Left lung (tissue), 10 donors: ENCODE measurements around the gene TBX4. TPM values are rescaled to one million over a fixed set of nuclear protein-coding genes. Genes with fewer than 3 reads are reported as not detected.

ENCODE experiments used
- ATAC-seq: fragments of 200-7000 bp; cut with Tn5 transposase; one replicate; pipeline ENCODE4 v1.9.1; 2020; ENCODE audit warnings: moderate library complexity
- DNase-seq, 4 donors: peaks; one replicate each; pipeline ENCODE4 v3.0.0-alpha.2; 2013 to 2020
- H3K27ac ChIP-seq, 2 donors: fragments of 200-600 bp; sonication (generic) in 1 of 2; one replicate each; pipeline versions ENCODE4 v1.5.0 to v1.8.0; 2020 to 2021
- H3K27me3 ChIP-seq, 2 donors: fragments of 200-600 bp; sonication (generic) in 1 of 2; one replicate each; pipeline versions ENCODE4 v1.5.0 to v1.8.0; 2020 to 2021
- H3K36me3 ChIP-seq, 2 donors: fragments of 200-600 bp; sonication (generic) in 1 of 2; one replicate each; pipeline versions ENCODE4 v1.5.0 to v1.8.0; 2020 to 2021
- H3K4me1 ChIP-seq, 2 donors: fragments of 200-600 bp; one replicate each; pipeline ENCODE4 v1.8.0; 2021
- H3K4me3 ChIP-seq, 2 donors: fragments of 200-600 bp; sonication (generic) in 1 of 2; one replicate each; pipeline versions ENCODE4 v1.5.0 to v1.8.0; 2020 to 2021; ENCODE audit warnings: mild to moderate bottlenecking in 1 of 2
- H3K9me3 ChIP-seq, 2 donors: fragments of 200-600 bp; sonication (generic) in 1 of 2; one replicate each; pipeline versions ENCODE4 v1.5.0 to v1.8.0; 2020 to 2021
- CTCF ChIP-seq, 2 donors: fragments of 200-600 bp; sonication (generic) in 1 of 2; IDR thresholded peaks; one replicate each; pipeline versions ENCODE4 v1.5.0 to v1.8.0; 2021; ENCODE audit warnings: antibody characterized with exemption in 2 of 2
- intact Hi-C, 2 donors: fragments of 100-400 bp; cut with DNase I; formaldehyde crosslinking; loops; one replicate each; pipeline versions ENCODE4 v1.11.2 to v1.14.2; 2022
- polyA plus RNA-seq, 6 donors: library from polyadenylated mRNA; unstranded; fragments of 120-200 nt; gene quantifications; one replicate each; pipeline ENCODE4 v1.2.1, GENCODE V29; 2013; ENCODE audit not compliant: insufficient read length in 6 of 6
- total RNA-seq, 2 donors: library from RNA; stranded (reverse); fragmentation: NEBNext Ultra II Directional; extraction: Animal tissue kit (Norgen Biotek cat#: 25700); gene quantifications; one replicate each; pipeline ENCODE4 v1.2.1, GENCODE V29; 2021
- donor health status: DM: no; HTN: yes; CAD: no.
- donor health status: DM: no; HTN: no; CAD: no.

TBX4 gene
- total and polyA plus RNA-seq, 8 donors = 21.2 to 190 (median 162) TPM

GRCh38 chr17:61510237-61510636, 58.0 kb downstream of the TBX4 start:
- no peaks in the 10 kb centered on the region for H3K4me1 ChIP-seq
- no peak for TF ChIP-seq CTCF (IDR thresholded peaks at IDR 0.05)
- H3K27me3 ChIP-seq = no peaks in the 10 kb centered on the region
- no peaks in the 10 kb centered on the region for H3K9me3 ChIP-seq
- DNase-seq (no peak), ATAC-seq (no peak)
- H3K36me3 ChIP-seq = no peaks in the 10 kb centered on the region
- H3K4me3 ChIP-seq = no peak overlapping the region
- no peak overlapping the region for H3K27ac ChIP-seq
- intact Hi-C loops = no loop called here

GRCh38 chr17:61510991-61511390, 58.8 kb downstream of the TBX4 start:
- H3K4me1 ChIP-seq = no peaks in the 10 kb centered on the region
- H3K9me3 ChIP-seq = no peaks in the 10 kb centered on the region
- no peaks in the 10 kb centered on the region for H3K36me3 ChIP-seq
- no peaks in the 10 kb centered on the region for H3K27me3 ChIP-seq
- DNase-seq = no peak
- intact Hi-C loops = no loop called here
- no peak for TF ChIP-seq CTCF (IDR thresholded peaks at IDR 0.05)
- no peak overlapping the region for H3K27ac ChIP-seq
- H3K4me3 ChIP-seq = no peak overlapping the region
- no peak for ATAC-seq

GRCh38 chr17:61511480-61512182, 59.4 kb downstream of the TBX4 start:
- no peak overlapping the region for H3K4me3 ChIP-seq
- no peak for DNase-seq
- ATAC-seq = no peak
- TF ChIP-seq CTCF (IDR thresholded peaks at IDR 0.05) = no peak
- H3K27me3 ChIP-seq = no peaks in the 10 kb centered on the region
- no peaks in the 10 kb centered on the region for H3K36me3 ChIP-seq
- intact Hi-C loops = no loop called here
- no peak overlapping the region for H3K27ac ChIP-seq
- no peaks in the 10 kb centered on the region for H3K9me3 ChIP-seq
- no peaks in the 10 kb centered on the region for H3K4me1 ChIP-seq

- no peaks in the 10 kb centered on the region for H3K4me1 ChIP-seq
- no peak for TF ChIP-seq CTCF (IDR thresholded peaks at IDR 0.05)
- ATAC-seq = no peak
- H3K36me3 ChIP-seq = no peaks in the 10 kb centered on the region
- no peak overlapping the region for H3K4me3 ChIP-seq
- DNase-seq = no peak
- intact Hi-C loops = no loop called here
- H3K9me3 ChIP-seq = no peaks in the 10 kb centered on the region
- H3K27ac ChIP-seq = no peak overlapping the region
- no peaks in the 10 kb centered on the region for H3K27me3 ChIP-seq
These were observed 62.3 kb downstream of the TBX4 start for GRCh38 chr17:61514491-61514890.

GRCh38 chr17:61517265-61517664, 65.0 kb downstream of the TBX4 start:
- ATAC-seq = no peak

More at GRCh38 chr17:61517265-61517664, 65.0 kb downstream of the TBX4 start:
- no peaks in the 10 kb centered on the region for H3K36me3 ChIP-seq
- no peak overlapping the region for H3K4me3 ChIP-seq
- DNase-seq = no peak
- no peaks in the 10 kb centered on the region for H3K27me3 ChIP-seq
- no peaks in the 10 kb centered on the region for H3K4me1 ChIP-seq
- no peak overlapping the region for H3K27ac ChIP-seq
- no peaks in the 10 kb centered on the region for H3K9me3 ChIP-seq
- intact Hi-C loops = no loop called here
- no peak for TF ChIP-seq CTCF (IDR thresholded peaks at IDR 0.05)
